Ascending aorta (tissue), 2 donors: ENCODE measurements around the gene PRKD1. TPM values are rescaled to one million over a fixed set of nuclear protein-coding genes. Genes with fewer than 3 reads are reported as not detected.

Experiments
- DNase-seq, 2 donors: peaks; one replicate each; pipeline ENCODE4 v3.0.0-alpha.2; 2019; ENCODE audit warnings: low spot score in 2 of 2
- H3K27ac ChIP-seq, 2 donors: fragments of 200-600 bp; sonication (generic); one replicate each; pipeline ENCODE4 v1.5.1; 2016 to 2017; ENCODE audit warnings: mild to moderate bottlenecking in 1 of 2
- H3K27me3 ChIP-seq: fragments of 200-600 bp; sonication (generic); one replicate; pipeline ENCODE4 v1.5.1; 2017
- H3K36me3 ChIP-seq, 2 donors: fragments of 200-600 bp; sonication (generic); one replicate each; pipeline ENCODE4 v1.5.1; 2016
- H3K4me1 ChIP-seq, 2 donors: fragments of 200-600 bp; sonication (generic); one replicate each; pipeline ENCODE4 v1.5.1; 2016 to 2017; ENCODE audit warnings: mild to moderate bottlenecking in 1 of 2
- H3K4me3 ChIP-seq, 2 donors: fragments of 200-600 bp; sonication (generic); one replicate each; pipeline ENCODE4 v1.5.1; 2016 to 2017; ENCODE audit warnings: mild to moderate bottlenecking in 1 of 2
- H3K9me3 ChIP-seq, 2 donors: fragments of 200-600 bp; sonication (generic); one replicate each; pipeline ENCODE4 v1.5.1; 2016
- intact Hi-C: fragments of 100-400 bp; cut with DNase I; formaldehyde crosslinking; loops from one replicate; pipeline ENCODE4 v1.15.1; 2023
- total RNA-seq: library from RNA; depleted of rRNA; stranded (reverse); fragments of >200 nt; gene quantifications from one replicate; pipeline ENCODE4 v1.1.0, GENCODE V29; 2016
- TF ChIP-seq, protein P1 (sequence below), 3 experiments: fragments of 200-600 bp in 2 of 3; fragments of 450-650 bp in 1 of 3; sonication (generic) in 2 of 3; IDR thresholded peaks; one replicate each; pipeline ENCODE4 v1.5.1; 2016 to 2019; ENCODE audit warnings: antibody characterized with exemption in 3 of 3, mild to moderate bottlenecking in 1 of 3, moderate library complexity in 1 of 3

Gene PRKD1
- total RNA-seq, 1 donor from 2014 or later = 34.6 TPM

DNA sequence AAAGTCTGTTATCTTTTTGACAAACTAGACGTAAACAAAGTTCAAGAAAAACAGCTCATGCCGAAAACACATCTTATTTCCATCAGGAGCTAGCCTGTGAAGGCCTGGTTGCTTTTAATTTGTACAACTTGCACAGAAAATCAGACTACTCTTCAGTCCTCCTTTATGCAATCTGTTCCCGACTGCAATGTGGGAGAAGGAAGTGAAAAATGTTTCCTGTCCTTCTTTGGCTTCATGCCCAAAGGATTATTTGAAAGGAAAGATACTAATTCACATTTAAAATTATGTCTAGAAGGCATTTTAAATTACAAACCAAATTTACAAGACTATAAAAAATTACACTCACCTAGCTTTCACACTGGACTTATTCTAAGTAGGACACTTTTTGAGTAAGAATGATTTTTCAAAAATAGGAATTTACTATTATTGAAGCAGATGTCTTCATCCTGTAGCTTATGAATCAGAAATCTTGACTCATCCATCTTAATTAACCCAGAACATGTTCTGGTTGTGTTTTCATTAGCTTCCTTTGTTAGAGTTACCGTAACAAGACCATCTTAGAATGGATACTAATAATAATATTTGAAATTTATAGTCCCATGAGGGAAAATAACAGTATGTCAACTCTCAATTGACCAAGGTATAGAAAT, 272.6 kb downstream of the PRKD1 start:
- H3K27ac ChIP-seq = no peak overlapping the region
- intact Hi-C loops = no loop called here

DNA sequence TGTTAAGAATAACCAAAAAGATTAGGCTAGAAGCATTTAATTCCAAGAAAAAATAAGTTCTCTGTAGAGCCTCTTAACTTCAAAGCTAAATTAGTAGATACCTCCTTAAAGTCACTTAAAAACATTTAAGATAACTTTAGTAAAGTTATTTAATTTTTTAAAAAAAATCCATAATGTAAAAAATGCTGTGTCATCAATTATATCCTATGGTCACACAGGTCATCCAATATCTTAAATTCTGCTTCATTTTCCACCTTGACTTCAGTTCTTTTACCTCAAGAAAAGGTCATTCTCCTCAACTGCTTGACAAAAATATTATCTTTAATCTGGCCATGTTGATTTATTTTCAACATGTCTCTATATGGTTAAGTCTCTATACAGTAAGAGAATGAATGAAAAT, 274.3 kb downstream of the PRKD1 start:
- H3K4me3 ChIP-seq = no peak overlapping the region
- peaks cover 0 to 4% of the 10 kb centered on the region in 2 donors for H3K36me3 ChIP-seq
- no peaks in the 10 kb centered on the region for H3K27me3 ChIP-seq
- H3K27ac ChIP-seq = no peak overlapping the region
- intact Hi-C loops = no loop called here
- TF ChIP-seq, protein P1, sequence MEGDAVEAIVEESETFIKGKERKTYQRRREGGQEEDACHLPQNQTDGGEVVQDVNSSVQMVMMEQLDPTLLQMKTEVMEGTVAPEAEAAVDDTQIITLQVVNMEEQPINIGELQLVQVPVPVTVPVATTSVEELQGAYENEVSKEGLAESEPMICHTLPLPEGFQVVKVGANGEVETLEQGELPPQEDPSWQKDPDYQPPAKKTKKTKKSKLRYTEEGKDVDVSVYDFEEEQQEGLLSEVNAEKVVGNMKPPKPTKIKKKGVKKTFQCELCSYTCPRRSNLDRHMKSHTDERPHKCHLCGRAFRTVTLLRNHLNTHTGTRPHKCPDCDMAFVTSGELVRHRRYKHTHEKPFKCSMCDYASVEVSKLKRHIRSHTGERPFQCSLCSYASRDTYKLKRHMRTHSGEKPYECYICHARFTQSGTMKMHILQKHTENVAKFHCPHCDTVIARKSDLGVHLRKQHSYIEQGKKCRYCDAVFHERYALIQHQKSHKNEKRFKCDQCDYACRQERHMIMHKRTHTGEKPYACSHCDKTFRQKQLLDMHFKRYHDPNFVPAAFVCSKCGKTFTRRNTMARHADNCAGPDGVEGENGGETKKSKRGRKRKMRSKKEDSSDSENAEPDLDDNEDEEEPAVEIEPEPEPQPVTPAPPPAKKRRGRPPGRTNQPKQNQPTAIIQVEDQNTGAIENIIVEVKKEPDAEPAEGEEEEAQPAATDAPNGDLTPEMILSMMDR (IDR thresholded peaks at IDR 0.05) = no peak
- DNase-seq = no peak
- H3K9me3 ChIP-seq = peaks cover 3% of the 10 kb centered on the region in 2 donors
- H3K4me1 ChIP-seq = no peaks in the 10 kb centered on the region

More for the DNA sequence above, 272.6 kb downstream of the PRKD1 start:
- Histone ChIP-seq H3K4me3 (no peak overlapping the region), H3K27me3 (no peaks in the 10 kb centered on the region), H3K4me1 (no peaks in the 10 kb centered on the region), H3K9me3 (no peaks in the 10 kb centered on the region), H3K36me3 (no peaks in the 10 kb centered on the region)
- DNase-seq = no peak
- TF ChIP-seq, protein P1 (IDR thresholded peaks at IDR 0.05) = no peak

DNA sequence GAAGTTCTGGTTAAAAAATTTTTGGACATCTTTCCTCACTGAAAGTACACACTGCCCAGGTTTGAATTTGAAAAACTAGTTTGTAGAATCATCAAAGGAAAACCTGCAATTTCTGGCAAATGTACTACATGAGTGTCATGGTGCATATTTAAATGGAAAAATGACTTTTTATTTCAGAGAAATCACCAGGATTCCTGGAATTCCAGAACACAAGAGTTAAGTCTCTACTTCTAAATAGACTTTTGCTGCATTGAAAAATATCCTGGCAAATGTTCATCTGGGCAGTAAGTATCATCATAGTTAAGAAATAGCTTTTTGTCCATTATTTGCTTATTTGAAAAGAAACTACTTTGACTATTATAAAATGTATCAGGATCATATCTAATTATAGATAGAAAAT, 275.1 kb downstream of the PRKD1 start:
- H3K9me3 ChIP-seq = peaks cover 8 to 11% of the 10 kb centered on the region in 2 donors
- no peak overlapping the region for H3K4me3 ChIP-seq
- no peaks in the 10 kb centered on the region for H3K4me1 ChIP-seq
- H3K27ac ChIP-seq = no peak overlapping the region
- H3K27me3 ChIP-seq = no peaks in the 10 kb centered on the region
- H3K36me3 ChIP-seq = peaks cover 0 to 4% of the 10 kb centered on the region in 2 donors
- no peak for DNase-seq
- TF ChIP-seq, protein P1 (IDR thresholded peaks at IDR 0.05) = no peak
- intact Hi-C loops = no loop called here

DNA sequence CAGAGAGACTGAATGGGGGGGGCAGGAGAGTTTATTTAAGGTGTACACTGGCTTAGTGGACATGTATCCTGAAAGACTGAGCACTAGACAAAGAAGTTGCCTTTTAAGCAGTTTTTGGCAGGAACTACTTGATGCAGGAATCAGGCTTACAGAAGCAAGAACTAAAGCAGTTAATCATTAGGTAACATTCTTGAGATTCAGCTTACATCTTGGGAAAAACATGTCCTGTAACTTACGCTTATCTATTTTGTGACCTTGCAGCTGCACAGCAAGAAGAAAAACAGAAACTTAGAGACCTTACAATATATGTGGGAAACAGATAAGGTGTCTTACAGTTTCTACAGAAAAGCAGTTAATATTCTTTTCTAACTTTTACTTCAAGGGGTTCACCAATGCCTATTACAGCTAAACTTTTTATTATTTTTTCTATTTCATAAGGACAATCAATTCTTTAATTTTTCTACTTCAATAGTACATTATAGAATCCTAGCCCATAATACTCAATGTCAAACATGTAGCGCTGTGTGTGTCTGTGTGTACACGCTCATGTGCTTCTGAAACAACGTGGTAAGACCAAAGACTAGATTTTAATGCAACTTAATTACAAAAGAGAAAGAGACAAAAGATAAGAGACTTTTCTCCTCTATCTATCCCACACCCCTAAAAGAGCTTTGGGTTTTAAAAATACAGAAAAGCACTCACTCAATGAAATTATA, 276.9 kb downstream of the PRKD1 start:
- intact Hi-C loops = no loop called here
- TF ChIP-seq, protein P1 (IDR thresholded peaks at IDR 0.05) = no peak
- Histone ChIP-seq H3K4me1 (no peaks in the 10 kb centered on the region), H3K27ac (no peak overlapping the region), H3K9me3 (peaks cover 11 to 18% of the 10 kb centered on the region in 2 donors), H3K27me3 (no peaks in the 10 kb centered on the region), H3K4me3 (no peak overlapping the region), H3K36me3 (peaks cover 0 to 4% of the 10 kb centered on the region in 2 donors)
- no peak for DNase-seq

DNA sequence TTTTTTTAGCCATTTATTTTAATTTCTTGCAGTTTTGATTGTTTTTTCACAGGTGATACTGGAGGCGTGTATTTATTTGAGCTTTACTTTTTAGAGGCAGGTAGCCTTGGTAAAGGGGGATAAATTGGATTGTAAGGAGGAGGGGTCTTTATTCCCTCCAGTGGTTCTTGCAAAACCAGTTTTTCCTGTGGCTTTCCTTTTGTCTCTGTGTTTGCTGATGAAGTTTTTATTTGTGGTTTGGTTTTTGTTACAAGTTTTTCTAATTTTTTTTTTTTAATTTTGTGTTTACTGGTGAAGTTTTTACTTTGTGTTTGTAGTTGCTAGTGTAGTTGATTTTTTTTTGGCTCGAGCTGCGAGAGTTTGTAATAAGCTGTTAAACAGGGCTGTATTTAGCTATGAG, 278.5 kb downstream of the PRKD1 start:
- no peak for DNase-seq
- intact Hi-C loops = no loop called here
- H3K27ac ChIP-seq = no peak overlapping the region
- no peak overlapping the region for H3K4me3 ChIP-seq
- peaks cover 11 to 18% of the 10 kb centered on the region in 2 donors for H3K9me3 ChIP-seq
- TF ChIP-seq, protein P1 (IDR thresholded peaks at IDR 0.05) = no peak
- H3K4me1 ChIP-seq = no peaks in the 10 kb centered on the region
- H3K36me3 ChIP-seq = peaks cover 0 to 4% of the 10 kb centered on the region in 2 donors
- no peaks in the 10 kb centered on the region for H3K27me3 ChIP-seq
